Fibroblast of upper back skin (primary cell): ENCODE data around the gene OVOL1.
"Not testable (repeated sequence)": the region's sequence is repeated elsewhere in the genome, so short reads cannot be mapped to it uniquely, and the experiment has no call there.

ENCODE experiments used
- DNase-seq: peaks from one replicate; pipeline ENCODE4 v3.0.0-alpha.2; 2013

The OVOL1 gene

GRCh38 chr11:65817835-65818680 is 31.2 kb downstream of the OVOL1 start:
- DNase-seq: peak; percentile 82

GRCh38 chr11:65821107-65821506 is 34.2 kb downstream of the OVOL1 start:
- no peak for DNase-seq

DNA sequence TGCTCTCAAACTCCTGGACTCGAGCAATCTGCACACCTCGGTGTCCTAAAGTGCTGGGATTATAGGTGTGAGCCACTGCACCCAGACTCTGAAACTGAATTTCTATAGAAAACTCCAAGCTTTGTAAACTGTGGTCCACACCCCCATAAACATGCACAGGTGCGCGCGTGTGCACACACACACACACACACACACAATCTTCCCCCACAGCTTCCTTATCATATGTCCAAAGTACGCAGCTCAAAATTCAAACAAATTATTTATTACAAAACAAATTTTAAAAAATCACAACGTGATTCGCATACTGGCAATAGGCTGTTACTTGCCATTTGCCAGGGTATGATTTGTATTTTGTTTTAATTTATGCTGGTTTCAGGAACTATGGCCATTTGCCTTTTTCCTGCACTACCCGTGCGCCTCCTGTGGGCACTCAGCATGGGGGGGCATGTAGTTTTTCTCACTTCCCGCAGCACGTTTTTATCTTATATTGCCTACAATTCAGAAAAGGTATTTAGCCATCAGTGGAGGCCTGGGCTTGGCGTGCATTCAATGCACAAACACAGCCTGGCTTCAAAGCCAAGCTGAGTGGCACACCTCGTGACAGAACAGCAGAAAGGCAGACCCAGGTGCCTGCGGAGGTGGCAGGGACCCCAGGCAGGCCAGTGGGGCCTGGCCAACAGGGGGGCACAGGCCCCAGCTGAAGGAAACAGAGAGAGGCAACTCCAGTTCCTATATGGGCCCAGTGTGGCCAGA is 36.1 kb downstream of the OVOL1 start:
- DNase-seq: no peak

DNA sequence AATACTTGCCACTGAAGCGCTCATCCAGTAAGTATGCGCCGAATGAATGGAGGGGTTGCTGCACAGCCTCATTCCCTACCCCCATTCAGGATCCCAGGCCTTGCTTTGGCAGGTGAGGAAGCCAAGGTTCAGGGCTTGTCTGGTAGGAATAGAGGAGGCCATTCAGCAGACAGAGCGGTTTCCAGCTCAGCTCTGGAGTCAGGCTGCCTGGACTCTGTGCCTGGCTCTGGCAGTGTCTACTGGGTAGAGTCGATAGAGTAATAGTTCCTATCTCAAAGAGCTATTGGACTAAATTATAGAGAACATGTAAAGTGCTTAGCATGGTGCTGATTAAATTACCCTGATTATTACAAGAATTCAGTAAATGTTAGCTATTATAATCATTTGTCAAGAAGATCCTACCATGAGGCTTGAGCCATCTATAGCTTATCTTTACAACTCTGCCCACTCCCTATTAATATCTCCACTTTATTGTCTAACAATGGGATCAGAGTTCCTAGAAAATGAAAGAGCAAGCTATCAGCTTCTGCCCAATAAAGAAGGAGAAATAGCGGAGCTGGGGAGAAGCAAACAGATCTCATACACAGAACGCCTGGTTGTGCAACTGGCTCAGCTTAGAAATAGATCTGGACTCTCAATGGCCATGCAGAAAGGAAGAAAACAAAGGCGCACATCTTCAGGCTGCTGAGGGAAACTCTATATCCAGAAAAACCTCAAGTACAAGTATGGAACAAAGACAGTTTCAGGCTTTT is 40.3 kb downstream of the OVOL1 start:
- DNase-seq: no peak

DNA sequence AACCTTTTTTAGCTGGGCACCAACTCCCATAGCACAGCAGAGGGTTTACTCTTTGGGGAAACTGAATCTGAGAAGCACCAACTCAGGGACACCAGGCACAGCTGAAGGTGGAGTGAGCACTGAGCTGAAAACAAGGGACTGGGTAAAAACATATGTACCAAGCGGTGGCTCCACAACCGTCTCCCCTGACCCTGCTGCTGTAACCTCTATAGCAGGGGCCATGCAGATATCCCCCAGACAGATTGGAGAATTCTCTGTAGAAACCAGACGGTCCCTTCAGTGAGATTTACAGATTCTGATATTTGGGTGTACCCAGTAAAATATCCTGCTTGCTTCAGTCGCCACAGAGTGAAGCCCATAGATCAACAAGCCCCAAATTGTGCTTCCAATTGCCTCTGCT is 42.6 kb downstream of the OVOL1 start:
- DNase-seq: no peak

DNA sequence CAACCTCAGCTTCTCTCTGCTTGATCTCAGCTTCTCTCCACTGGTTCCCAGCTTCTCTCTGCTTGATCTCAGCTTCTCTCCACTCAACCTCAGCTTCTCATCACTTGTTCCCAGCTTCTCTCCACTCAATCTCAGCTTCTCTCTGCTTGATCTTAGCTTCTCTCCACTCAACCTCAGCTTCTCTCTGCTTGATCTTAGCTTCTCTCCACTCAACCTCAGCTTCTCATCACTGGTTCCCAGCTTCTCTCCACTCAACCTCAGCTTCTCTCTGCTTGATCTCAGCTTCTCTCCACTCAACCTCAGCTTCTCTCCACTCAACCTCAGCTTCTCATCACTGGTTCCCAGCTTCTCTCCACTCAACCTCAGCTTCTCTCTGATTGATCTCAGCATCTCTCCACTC is 45.4 kb downstream of the OVOL1 start:
- not testable (repeated sequence) for DNase-seq

DNA sequence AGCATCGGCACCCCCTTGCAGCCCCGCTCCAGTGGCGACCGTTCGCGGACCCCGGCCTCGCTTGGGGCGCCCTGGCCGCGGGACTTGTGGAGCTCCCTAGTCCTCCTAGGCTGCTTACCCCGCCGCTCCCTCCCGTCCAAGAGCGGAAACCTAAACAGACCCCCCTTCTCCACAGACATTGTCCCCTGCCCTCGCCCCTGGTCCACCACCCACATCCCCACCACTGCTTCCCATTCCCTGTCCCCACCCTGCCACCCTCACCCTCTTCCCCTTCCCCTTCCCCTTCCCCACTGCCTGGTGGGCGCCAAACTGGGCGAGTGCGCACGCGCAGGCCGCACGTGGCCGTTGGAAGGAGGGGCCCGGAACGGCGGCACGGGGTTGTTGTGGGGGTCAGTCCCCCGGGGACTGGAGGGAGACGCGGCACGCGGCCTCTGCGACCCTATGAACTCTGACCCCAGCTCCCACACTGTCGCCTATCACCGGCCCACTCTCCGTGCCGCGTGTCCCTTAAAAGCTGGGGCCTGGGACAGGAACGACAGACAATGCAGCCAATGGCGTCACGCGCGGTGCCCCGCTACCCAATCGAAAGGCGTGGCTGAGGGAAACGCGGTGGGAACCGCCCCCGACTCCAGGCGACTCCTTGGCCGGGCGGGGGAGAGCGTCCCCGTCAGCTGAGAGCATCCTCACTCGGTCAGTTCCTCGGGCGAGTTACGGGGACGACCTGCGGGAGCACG is 46.6 kb downstream of the OVOL1 start, which contains the start of gene SNX32:
Gene SNX32, plus strand, starts transcription at position 667 of the 734 bp plus-strand sequence. CDS start 103 bp downstream, outside the sequence.
- peak; percentile 91 for DNase-seq

GRCh38 chr11:65834202-65834601 is 47.3 kb downstream of the OVOL1 start:
- no peak for DNase-seq

GRCh38 chr11:65842144-65842543 is 55.3 kb downstream of the OVOL1 start:
- DNase-seq: no peak

GRCh38 chr11:65843811-65844210 is 56.9 kb downstream of the OVOL1 start:
- no peak for DNase-seq

GRCh38 chr11:65844231-65844872 is 57.5 kb downstream of the OVOL1 start:
- DNase-seq: no peak
